Measurements from ENCODE around the gene NEIL1.

- no peak for TF ChIP-seq CTCF (IDR thresholded peaks at IDR 0.05)
- no peak for TF ChIP-seq POLR2A (IDR thresholded peaks at IDR 0.05)
Observed at GRCh38 chr15:75329571-75329970, 17.3 kb upstream of the NEIL1 start.

Measured in thyroid gland (tissue), 4 donors.